Activated CD8-positive, alpha-beta T cell treated with anti-CD3 and anti-CD28 coated beads for 36 hours (primary cell): ENCODE measurements around the gene SHANK1. TPM values are rescaled to one million over a fixed set of nuclear protein-coding genes. Genes with fewer than 3 reads are reported as not detected.
"Not testable (repeated sequence)": the region's sequence is repeated elsewhere in the genome, so short reads cannot be mapped to it uniquely, and the experiment has no call there.

Source experiments
- ATAC-seq: fragments of 200-7000 bp; cut with Tn5 transposase; one replicate; pipeline ENCODE4 v1.10.0; 2021; ENCODE audit warnings: mild to moderate bottlenecking, moderate library complexity
- CTCF ChIA-PET: fragments of 350-600 bp; sonication (Branson Sonifier 250); formaldehyde crosslinking; loops from one replicate; lab custom pipeline; 2021; ENCODE audit warnings: antibody characterized with exemption; lab: Charles Lee
- POLR2A ChIA-PET: fragments of 350-600 bp; sonication (Branson Sonifier 250); formaldehyde crosslinking; loops from one replicate; lab custom pipeline; 2021; ENCODE audit warnings: antibody characterized with exemption; lab: Charles Lee
- DNase-seq: peaks from one replicate; pipeline ENCODE4 v3.0.0-alpha.2; 2020
- H3K27ac Mint-ChIP-seq: one replicate; pipeline ENCODE4 v1.8.0; 2021; ENCODE audit warnings: mild to moderate bottlenecking, mixed read lengths
- H3K27me3 Mint-ChIP-seq: one replicate; pipeline ENCODE4 v1.8.0; 2021; ENCODE audit warnings: mixed read lengths
- H3K36me3 Mint-ChIP-seq: one replicate; pipeline ENCODE4 v1.8.0; 2021; ENCODE audit warnings: low read depth, mixed read lengths
- H3K4me1 Mint-ChIP-seq: one replicate; pipeline ENCODE4 v1.8.0; 2021; ENCODE audit warnings: low read depth, mixed read lengths
- H3K4me3 Mint-ChIP-seq: one replicate; pipeline ENCODE4 v1.8.0; 2021; ENCODE audit warnings: mild to moderate bottlenecking, moderate library complexity, mixed read lengths
- H3K9me3 Mint-ChIP-seq: one replicate; pipeline ENCODE4 v1.8.0; 2021; ENCODE audit warnings: mixed read lengths
- intact Hi-C: fragments of 100-400 bp; cut with micrococcal nuclease; formaldehyde crosslinking; loops from one replicate; pipeline ENCODE4 v1.10.0; 2022
- total RNA-seq, 2 experiments: library from RNA; stranded (reverse); gene quantifications; one replicate each; pipeline ENCODE4 v1.2.3, GENCODE V29; 2021
- TF ChIP-seq, protein P1 (sequence below): fragments of 200-600 bp; IDR thresholded peaks from one replicate; pipeline ENCODE4 v1.8.0; 2022; ENCODE audit warnings: antibody characterized with exemption, mild to moderate bottlenecking

Gene SHANK1
- total RNA-seq, 2 experiments from 2014 or later, result 0.25 TPM; not detected in 1

DNA sequence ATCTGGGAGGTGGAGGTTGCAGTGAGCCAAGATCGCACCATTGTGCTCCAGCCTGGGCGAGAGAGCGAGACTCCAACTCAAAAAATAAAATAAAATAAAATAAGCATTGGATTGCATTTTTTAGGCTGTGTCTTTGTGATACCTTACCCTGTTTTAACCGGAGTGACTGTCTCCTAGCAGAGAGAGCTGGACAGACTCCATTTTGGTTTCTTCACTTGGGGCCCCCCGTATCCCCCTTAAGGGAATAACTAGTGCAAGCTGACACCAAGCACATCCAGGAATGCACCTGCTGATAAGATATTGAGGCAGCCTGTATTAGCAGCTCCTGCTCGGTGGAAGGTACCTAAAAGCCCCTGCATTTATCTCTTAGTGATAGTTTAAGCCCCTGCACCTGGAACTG, 29.9 kb upstream of the SHANK1 start:
- CTCF ChIA-PET, result no interaction called here

DNA sequence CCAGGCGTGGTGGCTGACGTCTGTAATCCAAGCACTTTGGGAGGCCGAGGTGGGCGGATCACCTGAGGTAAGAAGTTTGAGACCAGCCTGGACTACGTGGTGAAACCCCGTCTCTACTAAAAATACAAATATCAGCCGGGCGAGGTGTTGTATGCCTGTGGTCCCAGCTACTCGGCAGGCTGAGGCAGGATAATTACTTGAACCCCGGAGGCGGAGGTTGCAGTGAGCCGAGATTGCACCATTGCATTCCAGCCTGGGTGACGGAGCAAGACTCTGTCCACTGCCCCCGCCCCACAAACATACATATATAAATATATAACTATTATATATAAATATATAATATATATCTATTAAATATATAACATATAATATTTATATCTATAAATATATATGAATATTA, 27.5 kb upstream of the SHANK1 start:
- peaks cover 12% of the 10 kb centered on the region for H3K27me3 Mint-ChIP-seq
- ATAC-seq, H3K27ac Mint-ChIP-seq, H3K4me3 Mint-ChIP-seq, H3K4me1 Mint-ChIP-seq, H3K9me3 Mint-ChIP-seq, intact Hi-C loops, POLR2A ChIA-PET, H3K36me3 Mint-ChIP-seq, CTCF ChIA-PET, DNase-seq: not testable (repeated sequence)

More for the DNA sequence above, 29.9 kb upstream of the SHANK1 start:
- TF ChIP-seq, protein P1, sequence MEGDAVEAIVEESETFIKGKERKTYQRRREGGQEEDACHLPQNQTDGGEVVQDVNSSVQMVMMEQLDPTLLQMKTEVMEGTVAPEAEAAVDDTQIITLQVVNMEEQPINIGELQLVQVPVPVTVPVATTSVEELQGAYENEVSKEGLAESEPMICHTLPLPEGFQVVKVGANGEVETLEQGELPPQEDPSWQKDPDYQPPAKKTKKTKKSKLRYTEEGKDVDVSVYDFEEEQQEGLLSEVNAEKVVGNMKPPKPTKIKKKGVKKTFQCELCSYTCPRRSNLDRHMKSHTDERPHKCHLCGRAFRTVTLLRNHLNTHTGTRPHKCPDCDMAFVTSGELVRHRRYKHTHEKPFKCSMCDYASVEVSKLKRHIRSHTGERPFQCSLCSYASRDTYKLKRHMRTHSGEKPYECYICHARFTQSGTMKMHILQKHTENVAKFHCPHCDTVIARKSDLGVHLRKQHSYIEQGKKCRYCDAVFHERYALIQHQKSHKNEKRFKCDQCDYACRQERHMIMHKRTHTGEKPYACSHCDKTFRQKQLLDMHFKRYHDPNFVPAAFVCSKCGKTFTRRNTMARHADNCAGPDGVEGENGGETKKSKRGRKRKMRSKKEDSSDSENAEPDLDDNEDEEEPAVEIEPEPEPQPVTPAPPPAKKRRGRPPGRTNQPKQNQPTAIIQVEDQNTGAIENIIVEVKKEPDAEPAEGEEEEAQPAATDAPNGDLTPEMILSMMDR, result no peak
- ATAC-seq, result no peak
- no peak for DNase-seq
- Mint-ChIP-seq H3K9me3 (no peaks in the 10 kb centered on the region), H3K36me3 (no peaks in the 10 kb centered on the region), H3K4me1 (no peaks in the 10 kb centered on the region), H3K27me3 (peaks cover 13% of the 10 kb centered on the region), H3K4me3 (no peak overlapping the region), H3K27ac (no peak overlapping the region)
- POLR2A ChIA-PET, result no interaction called here
- intact Hi-C loops, result no loop called here

DNA sequence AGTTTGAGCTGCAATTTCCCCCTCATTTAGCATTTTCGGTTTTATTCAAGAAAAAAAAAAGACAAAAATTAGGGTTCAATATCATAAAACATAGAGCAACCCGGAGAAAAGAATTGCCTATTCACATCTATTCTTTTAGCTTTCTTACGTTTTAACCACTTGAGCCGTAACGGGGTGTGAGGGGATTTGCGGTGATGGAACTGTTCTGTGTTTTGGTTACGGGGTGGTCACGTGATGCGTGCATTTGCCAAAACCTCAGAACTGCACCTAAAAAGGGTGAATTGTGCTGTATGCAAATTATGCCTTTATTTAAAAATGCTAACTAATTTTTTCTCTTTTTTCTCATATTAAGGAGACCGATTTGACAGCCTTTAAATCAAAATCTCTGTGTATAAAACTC, 25.6 kb upstream of the SHANK1 start:
- CTCF ChIA-PET, result no interaction called here
- POLR2A ChIA-PET, result no interaction called here
- no peaks in the 10 kb centered on the region for H3K4me1 Mint-ChIP-seq
- peaks cover 16% of the 10 kb centered on the region for H3K27me3 Mint-ChIP-seq
- ATAC-seq (no peak), DNase-seq (no peak)
- H3K9me3 Mint-ChIP-seq, result no peaks in the 10 kb centered on the region
- no peaks in the 10 kb centered on the region for H3K36me3 Mint-ChIP-seq
- no peak overlapping the region for H3K4me3 Mint-ChIP-seq
- TF ChIP-seq, protein P1, result no peak
- no peak overlapping the region for H3K27ac Mint-ChIP-seq
- intact Hi-C loops, result no loop called here

DNA sequence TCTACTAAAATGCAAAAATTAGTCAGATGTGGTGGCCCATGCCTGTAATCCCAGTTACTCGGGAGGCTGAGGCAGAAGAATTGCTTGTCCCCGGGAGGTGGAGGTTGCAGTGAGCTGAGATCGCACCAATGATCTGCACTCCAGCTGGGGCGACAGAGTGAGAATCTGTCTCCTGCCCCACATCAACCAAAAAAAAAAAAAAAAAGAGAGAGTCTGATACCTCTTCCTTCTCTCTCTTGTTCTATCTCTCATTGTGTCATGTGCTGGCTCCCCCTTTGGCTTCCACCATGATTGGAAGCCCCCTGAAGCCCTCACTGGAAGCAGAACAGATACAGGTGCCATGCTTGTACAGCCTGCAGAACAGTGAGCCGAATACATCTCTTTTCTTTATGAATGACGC, 23.9 kb upstream of the SHANK1 start:
- H3K4me3 Mint-ChIP-seq, result no peak overlapping the region

DNA sequence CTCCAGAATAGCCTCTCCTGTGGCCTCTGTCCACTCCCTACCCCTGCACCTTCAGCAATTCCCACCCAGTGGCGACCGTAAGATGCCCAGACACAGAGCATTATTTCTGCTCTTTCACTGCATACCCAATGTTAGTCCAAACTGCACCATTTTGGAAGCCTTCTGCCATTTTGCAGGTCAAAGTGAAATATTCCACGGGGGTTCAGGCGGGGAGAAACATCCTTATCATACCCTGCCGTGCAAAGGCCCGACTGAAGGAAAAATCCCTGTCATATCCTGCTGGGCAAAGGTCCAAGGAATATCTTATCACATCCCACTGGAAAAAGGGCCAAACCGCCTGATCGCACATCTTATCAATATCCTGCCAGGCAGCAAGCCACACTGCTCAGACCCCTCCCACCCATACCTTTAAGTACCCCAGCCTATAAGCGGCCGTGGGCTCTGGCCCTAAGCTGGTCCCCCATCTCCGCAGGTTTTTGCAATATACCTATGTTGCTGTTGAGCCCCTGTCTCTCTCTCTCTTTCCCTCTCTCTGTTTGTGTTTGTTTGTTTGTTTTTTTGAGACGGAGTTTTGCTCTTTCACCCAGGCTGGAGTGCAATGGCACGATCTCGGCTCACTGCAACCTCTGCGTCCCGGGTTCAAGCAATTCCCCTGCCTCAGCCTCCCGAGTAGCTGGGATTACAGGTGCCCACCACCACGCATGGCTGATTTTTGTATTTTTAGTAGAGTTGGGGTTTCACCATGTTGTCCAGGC, 21.8 kb upstream of the SHANK1 start:
- Mint-ChIP-seq H3K27me3 (peaks cover 22% of the 10 kb centered on the region), H3K4me3 (no peak overlapping the region), H3K9me3 (no peaks in the 10 kb centered on the region), H3K27ac (no peak overlapping the region), H3K36me3 (no peaks in the 10 kb centered on the region), H3K4me1 (no peaks in the 10 kb centered on the region)
- ChIA-PET POLR2A (no interaction called here), CTCF (no interaction called here)
- no peak for ATAC-seq
- TF ChIP-seq, protein P1, result no peak
- DNase-seq, result no peak
- intact Hi-C loops, result no loop called here

More for the DNA sequence above, 23.9 kb upstream of the SHANK1 start:
- TF ChIP-seq, protein P1, result no peak
- DNase-seq (no peak), ATAC-seq (no peak)
- POLR2A ChIA-PET, result no interaction called here
- H3K9me3 Mint-ChIP-seq, result no peaks in the 10 kb centered on the region
- intact Hi-C loops, result no loop called here
- H3K36me3 Mint-ChIP-seq, result no peaks in the 10 kb centered on the region
- peaks cover 22% of the 10 kb centered on the region for H3K27me3 Mint-ChIP-seq
- no peak overlapping the region for H3K27ac Mint-ChIP-seq
- H3K4me1 Mint-ChIP-seq, result no peaks in the 10 kb centered on the region
- CTCF ChIA-PET, result no interaction called here
